HEK293 (cell line): Measurements from ENCODE around the gene AIRE.

Experiments
- CTCF ChIP-seq: fragments of 450-650 bp; formaldehyde crosslinking; IDR thresholded peaks from 2 replicates; pipeline ENCODE4 v1.5.1; 2016; ENCODE audit warnings: missing biosample characterization, missing genetic modification characterization
- ZNF121 ChIP-seq: fragments of 450-650 bp; formaldehyde crosslinking; IDR thresholded peaks from 2 replicates; pipeline ENCODE4 v1.5.1; 2016; ENCODE audit warnings: missing biosample characterization, missing genetic modification characterization
- ZNF366 ChIP-seq: fragments of 450-650 bp; formaldehyde crosslinking; conservative IDR thresholded peaks from 2 replicates; pipeline ENCODE4 v1.5.1; 2016; ENCODE audit warnings: missing biosample characterization, missing genetic modification characterization
- ZNF530 ChIP-seq: fragments of 450-650 bp; formaldehyde crosslinking; IDR thresholded peaks from 2 replicates; pipeline ENCODE4 v1.5.1; 2016; ENCODE audit warnings: low read depth, missing biosample characterization, missing genetic modification characterization
- ZNF548 ChIP-seq: fragments of 450-650 bp; formaldehyde crosslinking; IDR thresholded peaks from 2 replicates; pipeline ENCODE4 v1.5.1; 2016; ENCODE audit warnings: missing biosample characterization, missing genetic modification characterization
- ZNF660 ChIP-seq: fragments of 450-650 bp; IDR thresholded peaks from 2 replicates; pipeline ENCODE4 v1.5.1; 2018; ENCODE audit warnings: missing biosample characterization, mild to moderate bottlenecking, missing genetic modification characterization
- ZNF776 ChIP-seq: fragments of 450-650 bp; formaldehyde crosslinking; IDR thresholded peaks from 2 replicates; pipeline ENCODE4 v1.5.0; 2017; ENCODE audit warnings: missing biosample characterization, missing genetic modification characterization, borderline replicate concordance

- no peak for TF ChIP-seq CTCF (tag by site-specific recombination)
- TF ChIP-seq ZNF121 (tag by site-specific recombination) = no peak
- TF ChIP-seq ZNF776 (tag by site-specific recombination) = no peak
- TF ChIP-seq ZNF548 = no peak
- TF ChIP-seq ZNF366 (tag by site-specific recombination) = no peak
- no peak for TF ChIP-seq ZNF660 (tag by site-specific recombination)
- no peak for TF ChIP-seq ZNF530 (tag by site-specific recombination)
These were observed 33.9 kb downstream of the AIRE start for GRCh38 chr21:44319407-44320065.
